CD4-positive, alpha-beta T cell (primary cell): ENCODE measurements around the gene KMT2B. TPM values are rescaled to one million over a fixed set of nuclear protein-coding genes. Genes with fewer than 3 reads are reported as not detected.

ENCODE experiments used
- ATAC-seq: fragments of 200-7000 bp; cut with Tn5 transposase; one replicate; pipeline ENCODE4 v1.10.0; 2022; ENCODE audit warnings: mild to moderate bottlenecking; ENCODE audit not compliant: poor library complexity
- CTCF ChIA-PET: fragments of 350-600 bp; sonication (Branson Sonifier 250); formaldehyde crosslinking; loops from one replicate; lab custom pipeline; 2021; ENCODE audit warnings: antibody characterized with exemption, inconsistent platforms; lab: Charles Lee
- POLR2A ChIA-PET: fragments of 350-600 bp; sonication (Branson Sonifier 250); formaldehyde crosslinking; loops from one replicate; lab custom pipeline; 2021; ENCODE audit warnings: antibody characterized with exemption, inconsistent platforms; lab: Charles Lee
- DNase-seq, 14 experiments: peaks; one replicate each; pipeline ENCODE4 v3.0.0-alpha.2; 2013 to 2020; ENCODE audit warnings: mixed read lengths in 2 of 14
- H3K27ac ChIP-seq, 2 donors: one replicate each; pipeline versions ENCODE4 v1.5.1 to v1.7.0; 2013; ENCODE audit warnings: low read length in 2 of 2, low read depth in 1 of 2, mild to moderate bottlenecking in 1 of 2
- H3K27me3 ChIP-seq, 2 experiments: 1 replicate in 1 of 2; 2 replicates in 1 of 2; pipeline versions ENCODE4 v1.6.1 to v1.7.0; 2013; ENCODE audit warnings: low read length in 2 of 2, control low read depth in 1 of 2, mild to moderate bottlenecking in 1 of 2, moderate library complexity in 1 of 2; ENCODE audit not compliant: insufficient read depth in 2 of 2, control insufficient read depth in 1 of 2
- H3K36me3 ChIP-seq: one replicate; pipeline ENCODE4 v1.6.1; 2013; ENCODE audit warnings: low read length, control low read depth; ENCODE audit not compliant: insufficient read depth
- H3K4me1 ChIP-seq: one replicate; pipeline ENCODE4 v1.6.1; 2013; ENCODE audit warnings: low read length, control low read depth; ENCODE audit not compliant: insufficient read depth
- H3K4me3 ChIP-seq: one replicate; pipeline ENCODE4 v1.5.1; 2013; ENCODE audit warnings: mild to moderate bottlenecking, low read length, moderate library complexity
- H3K9me3 ChIP-seq, 2 experiments: 1 replicate in 1 of 2; 2 replicates in 1 of 2; pipeline versions ENCODE4 v1.6.1 to v1.7.0; 2013; ENCODE audit warnings: low read length in 2 of 2, mild to moderate bottlenecking in 2 of 2, control low read depth in 1 of 2, moderate library complexity in 1 of 2; ENCODE audit not compliant: control insufficient read depth in 1 of 2, insufficient read depth in 1 of 2
- H3K27ac Mint-ChIP-seq: one replicate; pipeline ENCODE4 v1.8.0; 2020; ENCODE audit warnings: mixed read lengths
- H3K27me3 Mint-ChIP-seq: one replicate; pipeline ENCODE4 v1.8.0; 2021; ENCODE audit warnings: mixed read lengths
- H3K36me3 Mint-ChIP-seq: one replicate; pipeline ENCODE4 v1.8.0; 2021; ENCODE audit warnings: low read depth, mixed read lengths
- H3K4me1 Mint-ChIP-seq: one replicate; pipeline ENCODE4 v1.8.0; 2021; ENCODE audit warnings: low read depth, mixed read lengths
- H3K4me3 Mint-ChIP-seq: one replicate; pipeline ENCODE4 v1.8.0; 2020; ENCODE audit warnings: mild to moderate bottlenecking, mixed read lengths
- H3K9me3 Mint-ChIP-seq: one replicate; pipeline ENCODE4 v1.8.0; 2020; ENCODE audit warnings: mixed read lengths
- CTCF ChIP-seq: fragments of 200-600 bp; IDR thresholded peaks from one replicate; pipeline ENCODE4 v1.8.0; 2022; ENCODE audit warnings: antibody characterized with exemption, mild to moderate bottlenecking
- intact Hi-C, 2 experiments: fragments of 100-400 bp; cut with DNase I in 1 of 2; cut with micrococcal nuclease in 1 of 2; formaldehyde crosslinking; loops; one replicate each; pipeline versions ENCODE4 v1.15.1 to v1.9.0; 2023 to 2025; cut with DNase I, micrococcal nuclease
- total RNA-seq, 174 experiments: library from RNA in 2 of 174; stranded (reverse) in 2 of 174; gene quantifications; one replicate each; pipeline ENCODE4 v1.2.3 and lab custom pipeline; 2021 to 2026

The KMT2B gene
- total RNA-seq, 2 experiments from 2014 or later, result 59.4 to 59.7 TPM

GRCh38 chr19:35776102-35776788 lies 58.4 kb downstream of the KMT2B start:
- Histone ChIP-seq H3K4me1 (peaks cover 21% of the 10 kb centered on the region), H3K27ac (no peak overlapping the region), H3K27me3 (no peaks in the 10 kb centered on the region), H3K9me3 (no peaks in the 10 kb centered on the region), H3K36me3 (peaks cover 4% of the 10 kb centered on the region), H3K4me3 (peak overlapping the region; percentile 69)
- POLR2A ChIA-PET, result interaction anchor here (1.3 kb wide), 1 partner anchor 31 kb away, joined by 4 read pairs; the partner anchor contains the start of gene U2AF1L4
- Mint-ChIP-seq H3K27ac (no peak overlapping the region), H3K4me1 (peaks cover 24% of the 10 kb centered on the region), H3K27me3 (no peaks in the 10 kb centered on the region), H3K4me3 (peak overlapping the region; percentile 78), H3K9me3 (no peaks in the 10 kb centered on the region), H3K36me3 (peaks cover 6% of the 10 kb centered on the region)
- ATAC-seq (no peak), DNase-seq (peak in 1 of 14 experiments; percentile 39)
- TF ChIP-seq CTCF, result no peak
- CTCF ChIA-PET, result no interaction called here
- intact Hi-C loops, result loop anchor here in 1 of 2 experiments (5.0 to 10.0 kb wide), 2 partner anchors 159 to 281 kb away; partner anchors contain the start of gene LRFN3

GRCh38 chr19:35777086-35777841 lies 59.5 kb downstream of the KMT2B start:
- Mint-ChIP-seq H3K36me3 (peaks cover 10% of the 10 kb centered on the region), H3K9me3 (no peaks in the 10 kb centered on the region), H3K27me3 (no peaks in the 10 kb centered on the region), H3K27ac (no peak overlapping the region), H3K4me3 (peak overlapping the region; percentile 78), H3K4me1 (peaks cover 24% of the 10 kb centered on the region)
- H3K27ac ChIP-seq, result no peak overlapping the region
- H3K9me3 ChIP-seq, result no peaks in the 10 kb centered on the region
- H3K36me3 ChIP-seq, result peaks cover 6% of the 10 kb centered on the region
- TF ChIP-seq CTCF, result no peak
- DNase-seq, result peak in 1 of 14 experiments; percentile 22
- peaks cover 21% of the 10 kb centered on the region for H3K4me1 ChIP-seq
- no peak for ATAC-seq
- intact Hi-C loops, result loop anchor here in 1 of 2 experiments (5.0 to 10.0 kb wide), 2 partner anchors 158 to 280 kb away; partner anchors contain the start of gene LRFN3
- ChIA-PET POLR2A (interaction anchor here (1.3 kb wide), 1 partner anchor 32 kb away, joined by 4 read pairs; the partner anchor contains the start of gene U2AF1L4), CTCF (no interaction called here)
- H3K27me3 ChIP-seq, result no peaks in the 10 kb centered on the region
- no peak overlapping the region for H3K4me3 ChIP-seq

GRCh38 chr19:35777961-35778360 lies 60.2 kb downstream of the KMT2B start:
- Mint-ChIP-seq H3K27me3 (no peaks in the 10 kb centered on the region), H3K4me1 (peaks cover 24% of the 10 kb centered on the region), H3K9me3 (no peaks in the 10 kb centered on the region), H3K4me3 (peak overlapping the region; percentile 30), H3K27ac (no peak overlapping the region), H3K36me3 (peaks cover 12% of the 10 kb centered on the region)
- no peak overlapping the region for H3K4me3 ChIP-seq
- CTCF ChIA-PET, result no interaction called here
- H3K4me1 ChIP-seq, result peaks cover 21% of the 10 kb centered on the region
- no peaks in the 10 kb centered on the region for H3K9me3 ChIP-seq
- H3K27ac ChIP-seq, result no peak overlapping the region
- POLR2A ChIA-PET, result no interaction called here
- H3K27me3 ChIP-seq, result no peaks in the 10 kb centered on the region
- DNase-seq (no peak), ATAC-seq (no peak)
- peaks cover 10% of the 10 kb centered on the region for H3K36me3 ChIP-seq
- intact Hi-C loops, result loop anchor here in 1 of 2 experiments (5.0 to 10.0 kb wide), 2 partner anchors 157 to 279 kb away; partner anchors contain the start of gene LRFN3
- TF ChIP-seq CTCF, result no peak
